Astrocyte of the cerebellum (primary cell): ENCODE results near the gene RICTOR.

Source experiments
- DNase-seq: peaks from one replicate; pipeline ENCODE4 v3.0.0-alpha.2; 2011; ENCODE audit warnings: low read depth
- H3K4me3 ChIP-seq: 2 replicates; pipeline ENCODE4 v1.5.1; 2011; ENCODE audit warnings: mild to moderate bottlenecking, low read depth, low read length, moderate library complexity
- CTCF ChIP-seq: IDR thresholded peaks from 2 replicates; pipeline ENCODE4 v1.5.1; 2012; ENCODE audit warnings: low read length, low read depth, moderate library complexity, mild to moderate bottlenecking; ENCODE audit errors: missing control alignments
- in situ Hi-C: cut with HindIII; loops from 2 replicates; pipeline ENCODE4 v1.10.0; 2017; ENCODE audit warnings: low sequenced_read_pairs

Gene RICTOR

GRCh38 chr5:39083968-39084367, 9.8 kb upstream of the RICTOR start:
- no peak overlapping the region for H3K4me3 ChIP-seq
- no peak for DNase-seq
- TF ChIP-seq CTCF: no peak
- in situ Hi-C loops: no loop called here

- no peak for TF ChIP-seq CTCF
- in situ Hi-C loops: no loop called here
- H3K4me3 ChIP-seq: no peak overlapping the region
- DNase-seq: no peak
These were observed 8.8 kb upstream of the RICTOR start for GRCh38 chr5:39082995-39083394.

GRCh38 chr5:39080597-39081204, 6.5 kb upstream of the RICTOR start:
- DNase-seq: no peak
- in situ Hi-C loops: no loop called here
- TF ChIP-seq CTCF: peak; percentile 80
- no peak overlapping the region for H3K4me3 ChIP-seq

GRCh38 chr5:39080168-39080567, 6.0 kb upstream of the RICTOR start:
- in situ Hi-C loops: no loop called here
- TF ChIP-seq CTCF: no peak

GRCh38 chr5:39079147-39079546, 4.9 kb upstream of the RICTOR start:
- H3K4me3 ChIP-seq: no peak overlapping the region
- DNase-seq: no peak
- in situ Hi-C loops: no loop called here
- TF ChIP-seq CTCF: no peak

More at GRCh38 chr5:39080168-39080567, 6.0 kb upstream of the RICTOR start:
- no peak for DNase-seq
- no peak overlapping the region for H3K4me3 ChIP-seq

- no peak for DNase-seq
- H3K4me3 ChIP-seq: no peak overlapping the region
- in situ Hi-C loops: no loop called here
These were observed 2.8 kb upstream of the RICTOR start for GRCh38 chr5:39076757-39077728.

More at GRCh38 chr5:39076757-39077728, 2.8 kb upstream of the RICTOR start:
- TF ChIP-seq CTCF: no peak
